Suppressor macrophage (primary cell): ENCODE results near the gene CDR2L.
"Not testable (repeated sequence)": the region's sequence is repeated elsewhere in the genome, so short reads cannot be mapped to it uniquely, and the experiment has no call there.

Experiments
- DNase-seq, 4 experiments: peaks; one replicate each; pipeline ENCODE4 v3.0.0-alpha.2; 2020 to 2022

CDR2L gene

GRCh38 chr17:74981979-74982662, 5.3 kb upstream of the CDR2L start:
- peak; percentile 39 to 60 (median 50) for DNase-seq

GRCh38 chr17:74982663-74983313, 4.6 kb upstream of the CDR2L start:
- DNase-seq: not testable (repeated sequence)

GRCh38 chr17:74986206-74986576, 1.2 kb upstream of the CDR2L start:
- DNase-seq: no peak

DNA sequence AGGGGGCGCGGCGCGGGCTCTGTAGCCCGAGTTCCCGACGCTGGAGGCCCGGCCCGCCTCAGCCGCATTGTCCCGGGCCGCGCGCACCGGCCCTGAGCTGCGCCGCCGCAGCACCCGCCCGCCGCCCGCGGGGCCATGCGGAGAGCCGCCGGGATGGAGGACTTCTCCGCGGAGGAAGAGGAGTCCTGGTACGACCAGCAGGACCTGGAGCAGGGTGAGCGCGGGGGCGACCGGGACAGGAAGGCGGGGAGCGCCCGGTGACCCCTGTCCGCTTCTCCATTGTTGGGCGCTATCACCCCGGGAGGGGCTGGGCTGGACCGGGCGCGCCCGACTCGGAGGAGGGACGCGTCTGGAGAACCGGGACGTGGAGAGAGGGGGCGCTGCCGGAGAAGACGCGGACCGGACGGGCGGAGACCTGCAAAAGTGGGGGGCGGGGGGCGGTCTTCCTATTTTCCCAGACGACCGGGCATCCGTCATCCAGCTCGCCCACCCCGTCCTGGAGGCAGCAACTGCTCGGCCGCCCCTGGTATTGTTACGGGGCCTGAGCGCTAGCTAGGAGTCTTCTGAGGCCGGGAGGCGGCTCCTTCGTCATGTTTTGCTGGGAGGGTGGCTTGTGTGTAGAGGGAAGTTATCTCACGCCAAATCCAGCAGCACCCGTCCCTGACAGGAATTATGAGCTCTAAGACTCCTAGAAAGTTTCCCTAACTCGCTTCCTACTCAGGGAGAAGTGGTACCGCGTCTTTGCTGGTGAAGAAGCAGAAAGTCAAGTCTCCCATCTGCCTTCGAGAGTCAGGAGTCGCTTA, 678 bp downstream of the CDR2L start:
- peak; percentile 67 to 74 (median 72) for DNase-seq

DNA sequence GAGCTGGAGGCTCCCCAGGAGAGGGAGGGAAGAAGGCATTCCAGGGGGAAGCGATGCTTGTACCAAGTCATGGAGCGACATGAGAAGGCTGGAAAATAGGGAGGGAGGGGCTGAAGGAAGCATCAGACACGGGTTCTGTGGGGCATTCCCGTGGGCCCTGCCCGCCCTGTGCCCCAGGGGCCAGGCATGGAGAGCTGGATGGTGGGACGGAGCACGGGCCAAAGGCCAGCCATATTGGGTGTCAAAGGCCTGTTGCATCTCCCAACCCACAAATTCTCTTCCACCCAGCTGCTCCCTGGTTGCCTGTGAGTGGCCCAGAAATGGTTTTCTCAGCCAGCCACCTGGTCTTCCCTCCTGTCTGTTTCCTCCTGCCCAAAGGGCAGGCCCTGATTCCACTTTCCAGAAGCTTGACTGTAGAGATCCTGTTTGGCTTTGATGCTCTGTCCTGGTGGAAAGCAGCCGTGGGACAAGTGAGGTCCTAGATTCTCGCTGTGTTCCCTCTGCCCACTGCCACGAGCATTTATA, 3.2 kb downstream of the CDR2L start:
- DNase-seq: no peak

GRCh38 chr17:74992223-74992622, 4.8 kb downstream of the CDR2L start:
- no peak for DNase-seq

DNA sequence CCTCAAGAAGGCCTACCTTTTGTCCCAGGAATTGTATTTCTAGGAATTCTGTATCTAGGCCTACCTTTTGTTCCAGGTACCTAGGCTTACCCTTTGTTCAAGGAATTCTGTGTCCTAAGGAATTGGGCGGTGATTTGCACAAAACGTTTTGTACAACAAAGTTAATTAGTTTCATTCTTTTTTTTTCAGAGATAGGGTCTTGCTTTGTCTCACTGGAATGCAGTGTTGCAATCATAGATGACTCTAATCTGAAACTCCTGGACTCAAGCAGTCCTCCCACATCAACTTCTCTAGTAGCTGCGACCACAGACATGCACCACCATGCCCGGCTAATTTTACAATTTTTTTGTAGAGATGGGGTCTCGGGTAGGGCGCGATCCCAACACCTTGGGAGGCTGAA, 7.0 kb downstream of the CDR2L start:
- DNase-seq: no peak

DNA sequence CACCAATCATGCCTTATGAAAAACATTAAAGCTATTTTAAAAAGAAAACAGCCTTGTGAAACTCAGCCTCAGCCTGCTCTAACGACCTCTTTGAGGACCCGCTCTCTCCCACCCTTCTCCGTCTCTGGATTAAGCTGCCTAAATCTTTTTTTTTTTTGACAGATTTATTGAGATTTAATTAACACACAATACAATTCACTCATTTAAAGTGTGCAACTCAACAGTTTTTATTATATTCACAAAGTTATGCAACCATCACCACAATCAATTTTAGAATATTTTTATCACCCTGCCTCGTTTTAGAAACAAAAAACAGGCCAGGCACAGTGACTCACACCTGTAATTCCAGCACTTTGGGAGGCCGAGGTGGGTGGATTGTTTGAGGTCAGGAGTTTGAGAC, 8.4 kb downstream of the CDR2L start:
- no peak for DNase-seq

GRCh38 chr17:74998783-74999182, 11.4 kb downstream of the CDR2L start:
- DNase-seq: no peak

- DNase-seq: no peak
Observed at GRCh38 chr17:74999523-74999922, 12.1 kb downstream of the CDR2L start.

- peak; percentile 36 to 75 (median 56) for DNase-seq
Observed at GRCh38 chr17:75001915-75002843, 14.7 kb downstream of the CDR2L start.

GRCh38 chr17:75003070-75003956, 15.9 kb downstream of the CDR2L start:
- DNase-seq: no peak

GRCh38 chr17:75003957-75004355, 16.5 kb downstream of the CDR2L start:
- DNase-seq: no peak

- no peak for DNase-seq
Observed at GRCh38 chr17:75004371-75004770, 16.9 kb downstream of the CDR2L start.

DNA sequence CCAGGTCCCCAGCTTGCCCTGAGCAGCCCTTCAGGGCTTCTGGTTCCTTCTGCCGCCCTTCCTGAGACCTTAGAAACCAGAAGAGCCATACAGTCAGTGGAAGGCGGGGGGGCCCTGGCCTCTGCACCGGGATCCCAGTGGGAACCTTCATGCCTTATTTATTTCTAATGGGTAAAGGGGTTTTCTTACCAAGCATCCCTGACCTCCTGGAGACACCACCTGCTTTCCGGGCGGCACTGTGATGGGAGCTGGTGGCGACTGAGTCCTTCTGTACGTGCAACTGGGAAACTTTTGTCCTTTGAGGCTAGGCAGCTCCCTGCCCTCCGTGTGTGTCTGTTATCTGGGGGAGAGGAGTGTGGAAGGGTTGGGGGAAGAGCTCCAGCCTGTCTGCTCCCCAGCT, 17.9 kb downstream of the CDR2L start:
- DNase-seq: no peak

DNA sequence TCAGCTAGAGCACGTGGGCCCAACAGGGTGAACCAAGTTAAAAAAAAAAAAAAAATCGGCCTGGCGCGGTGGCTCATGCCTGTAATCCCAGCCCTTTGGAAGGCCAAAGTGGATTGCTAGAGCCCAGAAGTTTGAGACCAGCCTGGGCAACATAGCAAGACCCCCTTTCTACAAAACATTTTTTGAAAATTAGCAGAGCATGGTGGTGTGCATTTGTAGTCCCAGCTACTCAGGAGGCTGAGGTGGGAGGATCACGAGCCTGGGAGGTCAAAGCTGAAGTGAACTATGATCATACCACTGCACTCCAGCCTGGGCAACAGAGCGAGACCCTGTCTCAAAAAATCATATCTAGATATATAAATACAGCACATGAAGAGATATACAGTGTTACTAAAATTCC, 18.7 kb downstream of the CDR2L start:
- DNase-seq: not testable (repeated sequence)

- DNase-seq: peak; percentile 40 to 71 (median 64)
Observed at GRCh38 chr17:75006653-75007052, 19.2 kb downstream of the CDR2L start.

- DNase-seq: no peak
Observed at GRCh38 chr17:75008373-75008772, 20.9 kb downstream of the CDR2L start.

- no peak for DNase-seq
Observed at GRCh38 chr17:75009139-75009724, 21.8 kb downstream of the CDR2L start.

DNA sequence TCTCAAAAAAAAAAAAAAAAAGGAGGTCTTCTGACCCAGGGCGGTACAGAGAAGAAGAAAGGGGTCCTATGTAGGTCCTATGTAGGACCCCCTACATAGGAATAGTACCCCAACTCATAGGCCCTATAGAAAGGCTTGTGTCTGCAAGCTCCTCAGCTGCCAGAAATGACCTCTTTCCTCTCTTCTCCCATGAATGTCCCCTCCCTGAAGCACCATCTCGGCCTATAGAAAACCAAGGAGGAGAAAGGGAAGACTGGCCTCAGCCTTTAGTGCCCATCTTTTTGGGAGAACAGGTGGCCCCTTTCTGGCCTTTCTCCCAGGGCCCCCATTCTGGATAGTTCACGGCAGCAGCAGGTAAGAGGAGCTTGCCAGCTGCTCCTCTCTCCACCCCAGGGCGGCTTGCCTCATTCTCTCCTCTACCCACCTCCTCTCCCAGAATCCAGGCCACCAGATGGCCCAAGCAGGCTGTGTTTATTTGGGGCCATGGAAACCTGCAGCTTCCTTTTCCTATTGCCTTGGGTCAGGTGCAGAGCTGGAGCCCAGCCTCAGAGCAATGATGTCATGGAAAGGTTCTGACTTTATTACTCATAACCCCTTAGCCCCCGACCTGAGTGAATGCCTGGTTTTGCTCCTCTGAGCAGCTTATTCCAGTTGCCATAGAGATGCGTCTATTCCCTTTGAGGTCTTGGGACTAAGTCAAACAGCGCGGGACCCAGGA, 23.4 kb downstream of the CDR2L start:
- peak in 2 of 4 experiments; percentile 25 to 40 for DNase-seq
